Stimulated activated naive CD8-positive, alpha-beta T cell treated with anti-CD3 and anti-CD28 coated beads, Interleukin-15, amount 100 ng/mL, for 72 hours (primary cell): ENCODE data around the gene PRR3.
"Not testable (repeated sequence)": the region's sequence is repeated elsewhere in the genome, so short reads cannot be mapped to it uniquely, and the experiment has no call there.

Experiments used
- ATAC-seq: fragments of 150-1000 bp; cut with Tn5 transposase; 2 replicates; pipeline ENCODE4 v1.10.0; 2021; ENCODE audit warnings: mild to moderate bottlenecking, moderate library complexity
- DNase-seq, 2 donors: peaks; one replicate each; pipeline ENCODE4 v3.0.0; 2021 to 2022
- H3K27ac Mint-ChIP-seq, 2 donors: one replicate each; pipeline ENCODE4 v1.8.0; 2022; ENCODE audit warnings: mild to moderate bottlenecking in 2 of 2, mixed read lengths in 2 of 2, moderate library complexity in 2 of 2
- H3K27me3 Mint-ChIP-seq: one replicate; pipeline ENCODE4 v1.8.0; 2022; ENCODE audit warnings: mixed read lengths
- H3K4me1 Mint-ChIP-seq: one replicate; pipeline ENCODE4 v1.8.0; 2022; ENCODE audit warnings: mild to moderate bottlenecking, mixed read lengths
- H3K4me3 Mint-ChIP-seq, 2 donors: one replicate each; pipeline ENCODE4 v1.8.0; 2022; ENCODE audit warnings: mild to moderate bottlenecking in 2 of 2, mixed read lengths in 2 of 2, moderate library complexity in 1 of 2
- H3K9me3 Mint-ChIP-seq, 2 donors: one replicate each; pipeline ENCODE4 v1.8.0; 2022; ENCODE audit warnings: mixed read lengths in 2 of 2

PRR3 gene

DNA sequence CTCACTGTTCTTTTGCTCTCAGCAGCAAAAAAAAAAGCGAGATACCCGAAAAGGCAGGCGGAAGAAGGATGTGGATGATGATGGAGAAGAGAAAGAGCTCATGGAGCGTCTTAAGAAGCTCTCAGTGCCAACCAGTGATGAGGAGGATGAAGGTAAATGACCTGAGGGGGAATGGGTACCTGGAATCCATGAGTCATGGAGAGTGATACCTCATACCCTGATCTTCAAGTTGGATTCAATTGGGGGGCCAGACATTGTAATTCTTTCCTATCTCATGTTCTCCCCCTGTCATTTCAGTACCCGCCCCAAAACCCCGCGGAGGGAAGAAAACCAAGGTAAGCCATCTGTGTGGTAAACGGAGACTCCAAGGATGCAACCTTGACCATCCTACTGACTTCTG lies 21.0 kb downstream of the PRR3 start:
- H3K27me3 Mint-ChIP-seq = no peaks in the 10 kb centered on the region
- H3K9me3 Mint-ChIP-seq = no peaks in the 10 kb centered on the region
- DNase-seq (no peak), ATAC-seq (no peak)
- H3K27ac Mint-ChIP-seq = peak overlapping the region in 1 of 2 donors; percentile 49
- H3K4me1 Mint-ChIP-seq = peaks cover 37% of the 10 kb centered on the region
- no peak overlapping the region for H3K4me3 Mint-ChIP-seq

DNA sequence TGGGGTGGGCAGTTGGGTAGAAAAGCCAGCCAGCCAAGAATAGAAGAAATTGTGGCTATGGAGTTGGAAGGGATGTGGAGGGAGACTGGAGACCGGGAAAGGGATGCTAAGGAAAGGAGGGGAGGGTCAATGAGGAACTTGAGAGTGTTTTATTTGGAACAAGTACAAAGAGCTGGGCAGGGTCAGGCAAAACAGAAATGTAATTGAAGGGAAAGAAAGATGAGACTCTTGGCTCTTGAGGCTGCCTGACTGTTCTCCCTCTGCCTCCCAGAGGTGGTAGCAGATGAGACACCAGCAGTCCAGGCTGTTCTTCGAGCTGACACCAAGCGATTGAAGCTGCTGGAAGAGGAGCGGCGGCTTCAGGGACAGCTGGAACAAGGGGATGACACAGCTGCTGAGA lies 26.8 kb downstream of the PRR3 start:
- ATAC-seq = no peak
- Mint-ChIP-seq H3K9me3 (no peaks in the 10 kb centered on the region), H3K4me3 (no peak overlapping the region), H3K27me3 (no peaks in the 10 kb centered on the region), H3K4me1 (no peaks in the 10 kb centered on the region), H3K27ac (no peak overlapping the region)
- no peak for DNase-seq

DNA sequence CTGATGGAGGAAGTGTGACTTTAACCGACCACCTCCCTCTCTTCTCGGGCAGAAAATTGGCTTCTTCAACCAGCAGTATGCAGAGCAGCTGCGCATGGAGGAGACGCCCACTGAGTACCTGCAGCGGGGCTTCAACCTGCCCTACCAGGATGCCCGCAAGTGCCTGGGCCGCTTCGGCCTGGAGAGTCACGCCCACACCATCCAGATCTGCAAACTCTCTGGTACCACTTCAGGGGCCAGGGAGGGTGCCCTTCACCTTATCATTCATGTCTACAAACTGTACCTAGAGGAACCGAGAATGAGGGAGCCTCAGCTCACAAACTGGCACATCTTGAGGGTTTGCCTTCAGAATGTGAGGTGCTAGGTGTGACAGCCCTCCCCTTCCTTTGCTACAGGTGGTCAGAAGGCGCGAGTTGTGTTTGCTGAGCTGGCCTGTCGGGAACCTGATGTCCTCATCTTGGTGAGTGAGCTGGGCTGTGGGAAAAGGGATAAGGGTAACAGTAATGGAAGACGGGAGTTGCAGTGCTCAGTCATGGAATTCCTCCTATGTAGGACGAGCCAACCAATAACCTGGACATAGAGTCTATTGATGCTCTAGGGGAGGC lies 32.8 kb downstream of the PRR3 start:
- no peak for DNase-seq
- Mint-ChIP-seq H3K27ac (no peak overlapping the region), H3K4me3 (no peak overlapping the region), H3K4me1 (peaks cover 6% of the 10 kb centered on the region), H3K9me3 (no peaks in the 10 kb centered on the region), H3K27me3 (no peaks in the 10 kb centered on the region)
- ATAC-seq = no peak

DNA sequence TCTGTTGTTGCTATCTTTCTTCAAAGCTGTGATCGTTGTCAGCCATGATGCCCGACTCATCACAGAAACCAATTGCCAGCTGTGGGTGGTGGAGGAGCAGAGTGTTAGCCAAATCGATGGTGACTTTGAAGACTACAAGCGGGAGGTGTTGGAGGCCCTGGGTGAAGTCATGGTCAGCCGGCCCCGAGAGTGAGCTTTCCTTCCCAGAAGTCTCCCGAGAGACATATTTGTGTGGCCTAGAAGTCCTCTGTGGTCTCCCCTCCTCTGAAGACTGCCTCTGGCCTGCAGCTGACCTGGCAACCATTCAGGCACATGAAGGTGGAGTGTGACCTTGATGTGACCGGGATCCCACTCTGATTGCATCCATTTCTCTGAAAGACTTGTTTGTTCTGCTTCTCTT lies 33.4 kb downstream of the PRR3 start:
- ATAC-seq (no peak), DNase-seq (no peak)
- H3K4me1 Mint-ChIP-seq = peaks cover 6% of the 10 kb centered on the region
- no peak overlapping the region for H3K4me3 Mint-ChIP-seq
- no peaks in the 10 kb centered on the region for H3K27me3 Mint-ChIP-seq
- peak overlapping the region in 1 of 2 donors; percentile 56 for H3K27ac Mint-ChIP-seq
- H3K9me3 Mint-ChIP-seq = no peaks in the 10 kb centered on the region

DNA sequence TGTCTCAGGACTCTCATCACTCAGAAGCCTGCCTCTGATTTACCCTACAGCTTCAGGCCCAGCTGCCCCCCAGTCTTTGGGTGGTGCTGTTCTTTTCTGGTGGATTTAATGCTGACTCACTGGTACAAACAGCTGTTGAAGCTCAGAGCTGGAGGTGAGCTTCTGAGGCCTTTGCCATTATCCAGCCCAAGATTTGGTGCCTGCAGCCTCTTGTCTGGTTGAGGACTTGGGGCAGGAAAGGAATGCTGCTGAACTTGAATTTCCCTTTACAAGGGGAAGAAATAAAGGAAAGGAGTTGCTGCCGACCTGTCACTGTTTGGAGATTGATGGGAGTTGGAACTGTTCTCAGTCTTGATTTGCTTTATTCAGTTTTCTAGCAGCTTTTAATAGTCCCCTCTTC lies 33.9 kb downstream of the PRR3 start:
- Mint-ChIP-seq H3K9me3 (no peaks in the 10 kb centered on the region), H3K27ac (peak overlapping the region in 1 of 2 donors; percentile 5), H3K4me3 (no peak overlapping the region), H3K4me1 (peaks cover 6% of the 10 kb centered on the region), H3K27me3 (no peaks in the 10 kb centered on the region)
- ATAC-seq (no peak), DNase-seq (no peak)

DNA sequence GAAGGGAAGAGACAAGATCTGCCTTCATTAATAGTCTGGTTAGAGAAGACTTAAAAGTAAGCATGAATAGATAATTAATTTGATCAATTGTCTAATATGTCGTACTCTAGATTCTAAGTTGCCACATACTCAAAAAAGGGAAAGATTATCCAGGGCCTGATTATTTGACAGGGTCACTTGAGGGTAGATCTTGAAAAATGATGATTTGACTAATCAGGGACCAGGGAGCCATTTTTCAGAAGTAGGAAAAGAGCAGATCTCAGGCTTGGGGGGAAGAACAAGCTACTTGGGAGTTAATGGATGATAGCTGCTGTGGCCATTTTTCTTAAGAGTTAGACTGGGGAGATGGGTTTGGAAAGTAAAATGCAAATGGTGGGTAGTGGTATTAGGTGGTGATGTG lies 35.2 kb downstream of the PRR3 start:
- peak overlapping the region; percentile 3 for H3K27ac Mint-ChIP-seq
- no peaks in the 10 kb centered on the region for H3K27me3 Mint-ChIP-seq
- H3K4me1 Mint-ChIP-seq = peaks cover 13% of the 10 kb centered on the region

DNA sequence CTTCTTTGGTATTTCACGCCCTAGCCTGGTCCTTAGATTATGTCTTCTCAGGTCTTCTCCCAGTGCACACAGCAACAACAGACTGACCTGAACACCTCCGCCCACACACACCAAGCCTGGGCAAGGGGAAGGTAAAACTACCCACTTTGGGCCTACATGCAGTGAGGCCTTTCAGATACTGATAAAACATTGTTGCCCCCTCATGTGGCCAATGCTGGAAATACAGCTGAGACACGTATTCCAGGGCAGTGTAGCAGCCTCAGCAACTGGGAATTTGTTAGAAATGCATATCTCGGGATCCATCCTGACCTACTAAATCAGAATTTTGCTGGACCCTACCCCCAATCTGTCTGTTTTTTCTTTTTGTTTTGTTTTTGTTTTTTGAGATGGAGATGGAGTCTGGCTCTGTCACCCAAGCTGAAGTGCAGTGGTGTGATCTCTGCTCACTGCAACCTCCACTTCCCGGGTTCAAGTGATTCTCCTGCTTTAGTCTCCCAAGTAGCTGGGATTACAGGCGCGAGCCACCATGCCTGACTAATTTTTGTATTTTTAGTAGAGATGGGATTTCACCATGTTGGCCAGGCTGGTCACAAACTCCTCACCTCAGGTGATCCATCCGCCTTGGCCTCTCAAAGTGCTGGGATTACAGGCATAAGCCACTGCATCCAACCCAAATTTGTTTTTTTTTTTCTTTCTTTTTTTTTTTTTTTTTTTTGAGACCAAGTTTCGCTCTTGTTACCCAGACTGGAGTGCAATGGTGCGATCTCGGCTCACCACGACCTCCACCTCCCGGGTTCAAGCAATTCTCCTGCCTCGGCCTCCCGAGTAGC lies 40.4 kb downstream of the PRR3 start:
- Mint-ChIP-seq H3K4me1 (peaks cover 30% of the 10 kb centered on the region), H3K27ac (peak overlapping the region in 1 of 2 donors; percentile 90)
- peak; percentile 86 for ATAC-seq
- H3K27me3 Mint-ChIP-seq, H3K4me3 Mint-ChIP-seq, H3K9me3 Mint-ChIP-seq: not testable (repeated sequence)
- DNase-seq = peak; percentile 74 to 79

More for the DNA sequence above, 35.2 kb downstream of the PRR3 start:
- no peak for DNase-seq
- ATAC-seq = no peak
- Mint-ChIP-seq H3K9me3 (no peaks in the 10 kb centered on the region), H3K4me3 (no peak overlapping the region)

DNA sequence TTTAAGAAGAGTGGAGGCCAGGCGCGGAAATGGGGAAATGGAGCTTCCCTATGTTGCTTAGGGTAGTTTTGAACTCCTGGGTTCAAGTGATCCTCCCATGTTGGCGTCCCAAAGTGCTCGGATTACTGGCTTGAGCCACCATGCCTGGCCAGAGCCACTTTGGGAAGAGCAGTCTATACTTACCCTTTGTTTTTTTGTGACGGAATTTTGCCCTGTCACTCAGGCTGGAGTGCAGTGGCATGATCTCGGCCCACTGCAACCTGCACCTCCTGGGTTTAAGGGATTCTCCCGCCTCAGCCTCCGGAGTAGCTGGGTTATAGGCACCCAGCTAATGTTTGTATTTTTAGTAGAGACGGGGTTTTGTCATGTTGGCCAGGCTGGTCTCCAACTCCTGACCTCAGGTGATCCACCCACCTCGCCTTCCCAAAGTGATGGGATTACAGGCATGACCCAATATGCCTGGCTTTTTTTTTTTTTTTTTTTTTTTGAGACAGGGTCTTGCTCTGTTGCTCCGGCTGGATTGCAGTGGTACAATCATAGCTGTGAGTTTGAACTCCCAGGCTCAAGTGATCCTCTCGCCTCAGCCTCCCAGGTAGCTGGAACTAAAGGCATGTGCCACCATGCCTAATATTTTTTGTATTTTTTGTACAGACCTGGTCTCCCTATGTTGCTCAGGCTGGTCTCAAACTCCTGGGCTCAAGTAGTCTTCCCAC lies 42.0 kb downstream of the PRR3 start:
- peak overlapping the region; percentile 51 to 69 for H3K27ac Mint-ChIP-seq
- H3K27me3 Mint-ChIP-seq = no peaks in the 10 kb centered on the region
- peaks cover 46% of the 10 kb centered on the region for H3K4me1 Mint-ChIP-seq
- no peak for ATAC-seq
- DNase-seq = no peak
- H3K9me3 Mint-ChIP-seq = no peaks in the 10 kb centered on the region
- H3K4me3 Mint-ChIP-seq = no peak overlapping the region

DNA sequence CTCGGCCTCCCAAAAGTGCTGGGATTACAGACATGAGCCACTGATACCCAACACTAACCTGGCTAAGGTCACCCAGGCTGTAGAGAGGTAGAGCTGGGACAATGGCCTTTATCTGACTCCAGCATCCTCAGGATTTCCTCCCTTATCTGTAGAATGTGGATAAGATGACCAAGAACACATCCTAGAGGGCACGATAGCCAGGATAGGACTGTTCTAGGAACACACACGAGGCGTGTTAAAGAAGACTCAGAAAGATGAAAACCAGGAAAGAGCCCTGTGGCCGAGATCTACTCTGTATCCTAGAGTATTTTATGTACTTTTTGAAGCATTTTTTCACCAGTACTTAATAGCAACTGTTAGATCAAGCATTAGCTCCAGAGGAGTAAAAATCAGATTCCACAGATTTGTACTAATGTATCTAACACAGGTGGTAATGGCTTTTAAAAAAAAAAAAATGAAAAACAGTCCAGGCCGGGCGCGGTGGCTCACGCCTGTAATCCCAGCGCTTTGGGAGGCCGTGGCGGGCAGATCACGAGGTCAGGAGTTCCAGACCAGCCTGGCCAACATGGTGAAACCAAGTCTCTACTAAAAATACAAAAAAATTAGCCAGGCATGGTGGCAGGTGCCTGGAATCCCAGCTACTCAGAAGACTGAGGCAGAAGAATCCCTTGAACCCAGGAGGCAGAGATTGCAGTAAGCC lies 42.7 kb downstream of the PRR3 start:
- H3K27ac Mint-ChIP-seq = peak overlapping the region; percentile 51 to 69
- H3K27me3 Mint-ChIP-seq = no peaks in the 10 kb centered on the region
- peaks cover 51% of the 10 kb centered on the region for H3K4me1 Mint-ChIP-seq
- H3K9me3 Mint-ChIP-seq = no peaks in the 10 kb centered on the region
- H3K4me3 Mint-ChIP-seq = no peak overlapping the region
- DNase-seq (no peak), ATAC-seq (no peak)

DNA sequence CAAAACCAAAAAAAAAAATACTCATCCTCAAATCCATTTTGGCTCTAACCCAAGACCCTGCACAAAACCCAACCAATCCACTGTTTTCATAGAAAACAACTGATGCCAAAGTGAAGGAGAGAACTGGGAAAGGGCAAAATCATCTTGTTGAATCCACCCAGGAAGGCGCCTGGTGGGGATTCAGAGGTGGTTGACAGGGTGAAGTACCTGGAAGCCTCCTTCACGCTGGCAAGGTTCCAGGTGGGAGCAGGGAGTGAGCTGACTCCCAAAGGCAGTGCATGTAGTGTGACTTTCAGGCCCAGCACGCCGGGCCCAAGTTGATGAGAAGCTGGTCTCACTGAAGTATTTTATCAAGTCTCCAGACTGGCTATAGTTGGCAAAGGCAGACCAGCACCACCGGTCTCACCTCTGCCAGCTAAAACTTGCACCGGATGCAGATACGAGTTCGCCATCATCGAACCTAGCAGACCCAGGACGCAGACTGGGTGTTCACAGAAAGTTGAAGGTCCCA lies 43.4 kb downstream of the PRR3 start:
- no peak for ATAC-seq
- H3K27me3 Mint-ChIP-seq = no peaks in the 10 kb centered on the region
- no peaks in the 10 kb centered on the region for H3K9me3 Mint-ChIP-seq
- peak overlapping the region; percentile 2 to 40 for H3K27ac Mint-ChIP-seq
- DNase-seq = no peak
- H3K4me3 Mint-ChIP-seq = no peak overlapping the region
- peaks cover 56% of the 10 kb centered on the region for H3K4me1 Mint-ChIP-seq

DNA sequence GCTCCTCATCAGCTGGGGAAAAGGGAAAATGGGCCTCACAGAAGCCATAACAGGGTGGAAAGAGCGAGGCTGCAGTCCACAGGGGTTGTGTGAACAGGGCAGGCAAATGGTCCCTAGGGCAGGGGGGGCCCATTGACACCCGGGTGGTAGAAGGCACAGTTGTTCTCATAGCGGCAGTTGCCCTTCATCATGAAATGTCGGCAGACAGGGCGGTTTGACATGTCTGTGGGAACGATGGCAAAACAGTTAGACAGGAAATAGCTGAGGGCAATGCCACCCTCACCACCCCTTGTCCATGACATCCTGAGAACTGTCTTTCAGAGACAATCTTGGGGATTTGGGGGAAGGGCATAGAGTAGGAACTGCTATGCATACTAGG lies 44.3 kb downstream of the PRR3 start:
- DNase-seq = no peak
- Mint-ChIP-seq H3K27ac (peak overlapping the region in 1 of 2 donors; percentile 71), H3K4me3 (peak overlapping the region in 1 of 2 donors; percentile 7), H3K27me3 (no peaks in the 10 kb centered on the region), H3K4me1 (peaks cover 56% of the 10 kb centered on the region), H3K9me3 (no peaks in the 10 kb centered on the region)
- peak; percentile 2 for ATAC-seq

DNA sequence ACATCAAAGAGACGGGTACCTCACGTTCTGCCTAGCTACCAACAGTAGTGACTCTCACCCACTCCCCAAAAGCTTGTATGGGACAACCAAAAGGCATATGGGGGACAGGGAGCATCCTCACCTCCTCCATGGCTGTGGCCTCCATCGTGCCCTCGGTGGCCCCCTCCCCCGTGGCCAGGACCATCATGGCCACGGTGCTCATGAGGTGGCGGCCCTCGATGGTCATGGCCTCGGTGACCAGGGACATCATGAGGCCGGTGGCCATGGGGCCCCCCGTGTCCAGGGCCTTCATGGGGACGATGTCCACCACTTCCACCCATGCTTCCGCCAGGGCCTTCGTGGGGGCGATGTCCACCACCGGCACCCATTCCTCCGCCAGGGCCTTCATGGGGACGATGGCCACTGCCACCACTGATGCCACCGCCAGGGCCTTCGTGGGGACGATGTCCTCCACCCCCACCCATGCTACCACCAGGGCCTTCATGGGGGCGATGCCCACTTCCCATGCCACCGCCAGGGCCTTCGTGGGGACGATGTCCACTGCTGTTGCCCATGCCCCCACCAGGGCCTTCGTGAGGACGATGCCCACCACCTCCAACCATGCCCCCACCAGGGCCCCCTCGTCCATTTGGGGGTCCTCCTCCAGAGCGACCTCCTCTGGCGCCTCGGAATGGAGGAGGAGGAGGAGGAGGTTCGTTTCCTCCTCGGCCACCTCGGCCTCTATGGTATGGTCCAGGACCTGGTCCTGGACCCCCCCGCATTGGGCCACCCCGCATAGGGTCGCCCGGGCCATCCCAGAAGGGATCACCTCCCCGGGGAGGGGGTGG lies 44.9 kb downstream of the PRR3 start:
- Mint-ChIP-seq H3K9me3 (no peaks in the 10 kb centered on the region), H3K4me1 (peaks cover 52% of the 10 kb centered on the region), H3K27ac (peak overlapping the region in 1 of 2 donors; percentile 71), H3K27me3 (no peaks in the 10 kb centered on the region), H3K4me3 (no peak overlapping the region)
- DNase-seq (no peak), ATAC-seq (peak; percentile 47)

DNA sequence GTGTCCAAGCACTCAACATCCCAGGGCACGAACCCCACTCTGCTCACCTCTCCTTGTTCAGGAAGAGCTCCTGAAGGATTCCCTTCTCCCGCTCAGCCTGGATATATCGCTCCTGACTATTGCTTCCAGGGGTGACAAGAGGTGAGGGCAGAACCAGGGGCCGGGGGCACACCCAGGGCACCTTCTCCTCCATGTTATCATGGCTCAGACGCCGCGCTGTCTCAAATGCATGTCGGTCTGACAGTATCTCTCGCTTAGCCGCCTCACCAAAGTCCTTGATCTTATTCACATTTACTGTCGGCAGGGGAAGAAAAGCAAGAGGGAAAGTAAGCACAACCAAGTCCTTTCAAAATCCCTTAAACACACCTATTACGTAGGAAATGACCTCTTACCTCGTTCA lies 46.9 kb downstream of the PRR3 start:
- no peaks in the 10 kb centered on the region for H3K27me3 Mint-ChIP-seq
- H3K9me3 Mint-ChIP-seq = no peaks in the 10 kb centered on the region
- peaks cover 55% of the 10 kb centered on the region for H3K4me1 Mint-ChIP-seq
- H3K27ac Mint-ChIP-seq = peak overlapping the region in 1 of 2 donors; percentile 82
- no peak overlapping the region for H3K4me3 Mint-ChIP-seq
- DNase-seq (no peak), ATAC-seq (no peak)

DNA sequence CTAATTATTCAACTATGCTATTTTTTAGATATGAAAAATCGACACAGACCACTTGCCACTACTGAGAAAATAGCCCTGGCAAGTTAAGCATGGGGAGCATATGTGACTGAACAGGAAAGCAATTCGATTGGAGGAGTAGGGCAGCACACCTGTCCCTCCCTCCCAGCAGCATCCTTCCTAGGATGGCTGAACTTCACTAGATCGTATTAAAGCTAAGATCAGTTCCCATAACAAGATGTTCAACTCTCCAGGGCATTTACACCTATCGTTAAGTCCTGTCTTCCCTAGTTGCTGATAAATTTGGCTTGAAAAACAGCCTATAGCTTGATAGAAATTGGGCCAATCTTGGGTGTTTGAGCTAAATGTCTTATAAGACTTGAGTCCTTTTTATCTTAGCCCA lies 53.0 kb downstream of the PRR3 start:
- H3K4me3 Mint-ChIP-seq = no peak overlapping the region

More for the DNA sequence above, 53.0 kb downstream of the PRR3 start:
- Mint-ChIP-seq H3K27me3 (no peaks in the 10 kb centered on the region), H3K4me1 (peaks cover 75% of the 10 kb centered on the region), H3K9me3 (no peaks in the 10 kb centered on the region), H3K27ac (peak overlapping the region in 1 of 2 donors; percentile 37)
- DNase-seq (no peak), ATAC-seq (no peak)
